Measurements from ENCODE around the gene NCOA3. TPM values are rescaled to one million over a fixed set of nuclear protein-coding genes. Genes with fewer than 3 reads are reported as not detected.

NCOA3 gene
- total RNA-seq, 1 experiment from 2014 or later, result 23.3 TPM

DNA sequence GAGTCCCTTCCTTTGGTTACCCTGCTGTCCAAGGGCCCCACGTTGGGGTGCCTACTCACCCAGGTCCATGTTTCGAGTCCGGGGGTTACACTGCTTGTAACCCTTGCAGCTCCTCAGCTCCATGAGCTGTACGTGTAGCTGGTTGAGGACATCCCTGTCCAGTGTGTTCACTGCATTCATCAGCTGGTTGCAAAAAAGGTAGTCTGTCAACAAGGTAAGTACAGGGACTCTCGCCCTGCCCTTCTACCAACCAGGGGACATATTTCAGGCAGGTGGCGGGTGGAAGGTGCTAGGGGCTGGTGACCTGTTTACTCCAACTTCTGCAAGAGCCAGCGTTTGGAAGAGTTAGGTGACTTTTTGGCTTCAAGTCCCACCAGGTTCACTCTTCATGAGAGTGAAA is 160.0 kb downstream of the NCOA3 start:
- no peak for TF ChIP-seq CTCF (conservative IDR thresholded peaks at IDR 0.05)
- Histone ChIP-seq H3K56ac (ENCODE audit: insufficient read length, low read depth, low read length) (no peak overlapping the region), H2BK120ac (ENCODE audit: low read depth, low read length, poor library complexity, severe bottlenecking) (no peak overlapping the region), H4K91ac (ENCODE audit: insufficient read length, low read depth, low read length) (no peak overlapping the region), H2AFZ (ENCODE audit: low read length) (no peak overlapping the region), H3K27me3 (ENCODE audit: insufficient read depth, low read length) (no peaks in the 10 kb centered on the region), H2BK20ac (ENCODE audit: low read depth, low read length, poor library complexity, severe bottlenecking) (no peak overlapping the region), H4K20me1 (ENCODE audit: control insufficient read depth, insufficient read depth, insufficient read length) (no peaks in the 10 kb centered on the region), H2BK15ac (ENCODE audit: low read depth, low read length) (no peak overlapping the region), H2BK5ac (ENCODE audit: insufficient read length, low read length) (no peak overlapping the region), H3K79me2 (ENCODE audit: insufficient read depth, low read length) (no peaks in the 10 kb centered on the region), H4K5ac (ENCODE audit: insufficient read length, low read depth, low read length) (no peak overlapping the region), H3K23me2 (ENCODE audit: insufficient read length, low read depth, low read length, poor library complexity, severe bottlenecking) (no peaks in the 10 kb centered on the region), H3K18ac (ENCODE audit: insufficient read length, low read depth, low read length) (no peak overlapping the region), H3T11ph (ENCODE audit: low read length) (no peak overlapping the region), H3K27ac (ENCODE audit: insufficient read length, low read depth, low read length) (no peak overlapping the region), H3K4me2 (ENCODE audit: insufficient read depth, insufficient read length, low read length) (no peak overlapping the region), H4K8ac (replicated peaks; ENCODE audit: insufficient read length, low read depth, low read length) (no peak overlapping the region), H3K9ac (ENCODE audit: extremely low read depth, insufficient read length, low read length) (no peak overlapping the region), H2BK12ac (ENCODE audit: insufficient read length, low read depth, low read length) (no peak overlapping the region), H3K23ac (ENCODE audit: insufficient read length, low read depth, low read length) (no peak overlapping the region), H3K4ac (ENCODE audit: low read depth, low read length) (no peak overlapping the region), H3K9me3 (ENCODE audit: control insufficient read depth, low read depth, low read length) (no peaks in the 10 kb centered on the region), H3K14ac (ENCODE audit: insufficient read depth, low read length) (no peak overlapping the region), H3K4me1 (ENCODE audit: insufficient read depth, low read length) (no peaks in the 10 kb centered on the region), H2AK5ac (ENCODE audit: insufficient read length, low read length) (no peak overlapping the region), H3K79me1 (ENCODE audit: insufficient read depth, low read depth, low read length, poor library complexity, severe bottlenecking) (no peaks in the 10 kb centered on the region)
- no peak for DNase-seq
- no peak overlapping the region for H3K4me3 Mint-ChIP-seq
- no CpG with 5 or more reads among the region's 7 CpGs for WGBS (ENCODE audit: extremely low coverage, insufficient read length, low lambda C conversion rate)
- peaks cover 3% of the 10 kb centered on the region; the same call in 1 of the 2 replicates for H3K27me3 Mint-ChIP-seq (ENCODE audit: low read depth)
- no peaks in the 10 kb centered on the region for H3K9me3 Mint-ChIP-seq
- H3K4me1 Mint-ChIP-seq, result peaks cover 17 to 23% of the 10 kb centered on the region in 2 experiments
- peaks cover 0 to 23% (median 19%) of the 10 kb centered on the region in 3 experiments; a peak in 4 of 7 replicates for H3K36me3 Mint-ChIP-seq (ENCODE audit: insufficient read depth in 1 of 3, low read depth in 3 of 3)
- H3K27ac Mint-ChIP-seq, result 0 out of 7 replicates have a peak overlapping the region, but pooled peaks of 1 of the 3 experiments have one; percentile 77

Measured in H9 (cell line).